SIG-M5 treated with dmso at 0.1 percent for 504 hours (cell line): ENCODE results near the gene HAUS3.

Experiments
- DNase-seq: peaks from one replicate; lab custom pipeline; 2025; ENCODE audit not compliant: unreplicated experiment; lab: John Stamatoyannopoulos, UW

The HAUS3 gene

GRCh38 chr4:2253160-2254084 lies 11.5 kb upstream of the HAUS3 start:
- DNase-seq = no peak

- no peak for DNase-seq
Observed at GRCh38 chr4:2252530-2253091, 10.7 kb upstream of the HAUS3 start.

- DNase-seq = no peak
Observed at GRCh38 chr4:2251795-2252529, 10.0 kb upstream of the HAUS3 start.

GRCh38 chr4:2251073-2251794 lies 9.3 kb upstream of the HAUS3 start:
- no peak for DNase-seq

GRCh38 chr4:2250357-2251072 lies 8.6 kb upstream of the HAUS3 start:
- DNase-seq = no peak

- no peak for DNase-seq
Observed at GRCh38 chr4:2249526-2250356, 7.8 kb upstream of the HAUS3 start.

- no peak for DNase-seq
Observed at GRCh38 chr4:2248821-2249261, 6.9 kb upstream of the HAUS3 start.

GRCh38 chr4:2248044-2248780 lies 6.3 kb upstream of the HAUS3 start:
- DNase-seq = no peak

- no peak for DNase-seq
Observed at GRCh38 chr4:2247128-2248043, 5.5 kb upstream of the HAUS3 start.

GRCh38 chr4:2246384-2247127 lies 4.6 kb upstream of the HAUS3 start:
- no peak for DNase-seq

- no peak for DNase-seq
Observed at GRCh38 chr4:2245787-2246275, 3.9 kb upstream of the HAUS3 start.

GRCh38 chr4:2245057-2245786 lies 3.3 kb upstream of the HAUS3 start:
- no peak for DNase-seq

GRCh38 chr4:2243681-2244380 lies 1.9 kb upstream of the HAUS3 start:
- DNase-seq = peak; percentile 74

GRCh38 chr4:2241003-2241402 lies 918 bp downstream of the HAUS3 start:
- DNase-seq = no peak

- DNase-seq = no peak
Observed at GRCh38 chr4:2236944-2237666, 4.8 kb downstream of the HAUS3 start.
